Effector memory CD8-positive, alpha-beta T cell (primary cell): ENCODE measurements around the gene NCAM2.

Experiments used
- ATAC-seq: fragments of 150-1000 bp; cut with Tn5 transposase; replicated peaks from 2 replicates; pipeline ENCODE4 v1.10.0; 2021; ENCODE audit warnings: mild to moderate bottlenecking, moderate library complexity
- DNase-seq, 3 experiments: peaks; one replicate each; pipeline ENCODE4 v3.0.0; 2021
- H3K27ac Mint-ChIP-seq, 2 donors: one replicate each; pipeline ENCODE4 v1.8.0; 2022; ENCODE audit warnings: mild to moderate bottlenecking in 2 of 2, mixed read lengths in 2 of 2, moderate library complexity in 2 of 2
- H3K27me3 Mint-ChIP-seq, 2 donors: one replicate each; pipeline ENCODE4 v1.8.0; 2022; ENCODE audit warnings: mixed read lengths in 2 of 2
- H3K36me3 Mint-ChIP-seq: one replicate; pipeline ENCODE4 v1.8.0; 2022; ENCODE audit warnings: mild to moderate bottlenecking, moderate library complexity, mixed read lengths; ENCODE audit not compliant: insufficient read depth
- H3K4me1 Mint-ChIP-seq, 2 donors: one replicate each; pipeline ENCODE4 v1.8.0; 2022; ENCODE audit warnings: low read depth in 2 of 2, mixed read lengths in 2 of 2
- H3K4me3 Mint-ChIP-seq, 2 donors: one replicate each; pipeline ENCODE4 v1.8.0; 2022; ENCODE audit warnings: mild to moderate bottlenecking in 2 of 2, mixed read lengths in 2 of 2, moderate library complexity in 2 of 2
- H3K9me3 Mint-ChIP-seq, 2 donors: one replicate each; pipeline ENCODE4 v1.8.0; 2022; ENCODE audit warnings: mixed read lengths in 2 of 2

NCAM2 gene

GRCh38 chr21:21468003-21468402 lies 469.8 kb downstream of the NCAM2 start:
- ATAC-seq (no peak), DNase-seq (no peak)
- Mint-ChIP-seq H3K4me1 (no peaks in the 10 kb centered on the region), H3K4me3 (no peak overlapping the region), H3K27ac (no peak overlapping the region), H3K36me3 (no peaks in the 10 kb centered on the region), H3K27me3 (no peaks in the 10 kb centered on the region), H3K9me3 (peaks cover 5 to 12% of the 10 kb centered on the region in 2 donors)

DNA sequence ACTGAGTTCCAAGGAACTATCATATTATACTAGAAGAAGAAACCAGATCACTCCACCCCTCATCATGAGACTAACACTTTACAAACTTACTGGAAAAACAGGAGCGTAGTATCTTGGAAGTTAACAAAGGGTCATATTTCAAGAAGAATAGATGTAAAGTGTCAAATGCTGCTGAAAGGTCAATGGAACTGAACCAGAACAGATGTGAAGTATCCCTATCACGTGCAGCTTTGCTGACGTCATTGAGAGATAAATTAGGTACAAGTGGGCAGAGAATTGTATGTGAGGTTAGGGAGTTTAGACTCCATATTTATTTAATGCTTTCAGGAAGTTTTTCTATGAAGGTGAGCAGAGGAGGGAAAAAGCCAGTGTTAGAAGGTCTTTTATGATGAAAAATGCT lies 483.0 kb downstream of the NCAM2 start:
- Mint-ChIP-seq H3K27me3 (no peaks in the 10 kb centered on the region), H3K36me3 (no peaks in the 10 kb centered on the region), H3K9me3 (peaks cover 6 to 18% of the 10 kb centered on the region in 2 donors), H3K27ac (no peak overlapping the region), H3K4me1 (no peaks in the 10 kb centered on the region), H3K4me3 (no peak overlapping the region)
- ATAC-seq (no peak), DNase-seq (no peak)

GRCh38 chr21:21508859-21509258 lies 510.6 kb downstream of the NCAM2 start:
- no peak overlapping the region for H3K4me3 Mint-ChIP-seq

GRCh38 chr21:21530680-21531079 lies 532.5 kb downstream of the NCAM2 start:
- H3K4me1 Mint-ChIP-seq: no peaks in the 10 kb centered on the region

More at GRCh38 chr21:21508859-21509258, 510.6 kb downstream of the NCAM2 start:
- Mint-ChIP-seq H3K4me1 (no peaks in the 10 kb centered on the region), H3K27me3 (no peaks in the 10 kb centered on the region), H3K9me3 (peaks cover 7 to 17% of the 10 kb centered on the region in 2 donors), H3K27ac (no peak overlapping the region), H3K36me3 (no peaks in the 10 kb centered on the region)
- ATAC-seq (no peak), DNase-seq (no peak)

GRCh38 chr21:21547368-21547953 lies 549.3 kb downstream of the NCAM2 start:
- no peak overlapping the region for H3K27ac Mint-ChIP-seq

More at GRCh38 chr21:21530680-21531079, 532.5 kb downstream of the NCAM2 start:
- Mint-ChIP-seq H3K27me3 (no peaks in the 10 kb centered on the region), H3K36me3 (no peaks in the 10 kb centered on the region), H3K4me3 (no peak overlapping the region), H3K27ac (no peak overlapping the region), H3K9me3 (peaks cover 3 to 10% of the 10 kb centered on the region in 2 donors)
- DNase-seq: no peak
- no peak for ATAC-seq

GRCh38 chr21:21559285-21560045 lies 561.3 kb downstream of the NCAM2 start:
- H3K9me3 Mint-ChIP-seq: peaks cover 13 to 30% of the 10 kb centered on the region in 2 donors
- DNase-seq (no peak), ATAC-seq (no peak)
- H3K27me3 Mint-ChIP-seq: no peaks in the 10 kb centered on the region
- no peaks in the 10 kb centered on the region for H3K4me1 Mint-ChIP-seq
- H3K4me3 Mint-ChIP-seq: no peak overlapping the region
- no peak overlapping the region for H3K27ac Mint-ChIP-seq
- no peaks in the 10 kb centered on the region for H3K36me3 Mint-ChIP-seq

More at GRCh38 chr21:21547368-21547953, 549.3 kb downstream of the NCAM2 start:
- Mint-ChIP-seq H3K27me3 (no peaks in the 10 kb centered on the region), H3K4me3 (no peak overlapping the region), H3K36me3 (no peaks in the 10 kb centered on the region), H3K4me1 (no peaks in the 10 kb centered on the region), H3K9me3 (peaks cover 5 to 15% of the 10 kb centered on the region in 2 donors)
- ATAC-seq (no peak), DNase-seq (no peak)
